NT2/D1 (cell line): ENCODE measurements around the gene COL1A1.

Source experiments
- YY1 ChIP-seq: IDR thresholded peaks from 2 replicates; pipeline ENCODE4 v1.6.1; 2011; ENCODE audit not compliant: insufficient read length, insufficient read depth
- ZNF274 ChIP-seq: IDR thresholded peaks from 2 replicates; pipeline ENCODE4 v1.6.1; 2011; ENCODE audit warnings: mild to moderate bottlenecking, low read depth, low read length

DNA sequence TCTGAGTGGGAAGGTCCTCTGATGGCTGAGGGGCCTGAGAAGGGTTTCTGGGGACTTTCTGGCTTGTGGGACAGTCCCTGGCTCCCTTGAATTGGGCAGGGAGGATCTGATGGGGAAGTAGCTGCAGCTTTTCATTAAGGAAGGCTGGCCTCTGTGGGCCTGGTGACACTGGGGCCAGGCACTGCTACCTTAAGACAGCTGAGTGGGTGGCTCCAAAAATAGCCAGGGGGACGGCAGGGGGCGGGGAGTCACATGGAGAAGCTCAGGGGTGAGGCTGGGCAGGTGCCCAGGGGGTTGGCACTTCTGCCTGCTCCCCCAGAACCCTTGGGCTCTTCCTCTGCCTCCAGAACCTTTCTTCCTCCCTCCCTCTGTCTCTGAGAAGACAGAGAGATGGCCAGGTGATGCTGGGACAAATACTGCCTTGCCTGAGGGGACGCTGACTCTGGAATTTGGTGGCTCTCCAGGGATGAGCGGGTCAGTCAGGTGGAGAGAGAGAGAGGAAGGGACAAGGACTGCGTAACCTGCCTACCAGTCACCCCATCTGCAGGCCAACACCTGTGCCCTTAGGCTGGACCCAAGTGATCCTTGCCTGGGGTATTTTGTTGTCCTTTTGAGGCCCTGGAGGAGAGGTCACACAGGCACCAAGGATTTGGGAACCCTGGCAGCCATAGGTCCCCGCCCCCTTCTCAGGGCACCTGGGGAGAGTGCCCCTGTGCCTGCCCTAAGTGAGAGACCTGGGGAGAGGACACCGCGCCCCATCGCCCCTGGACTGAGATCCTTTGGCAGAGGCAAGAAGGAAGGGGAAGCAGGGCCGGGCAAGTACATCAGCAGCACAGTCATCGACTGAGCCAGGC lies 37.4 kb downstream of the COL1A1 start:
- no peak for TF ChIP-seq ZNF274
- TF ChIP-seq YY1: no peak
